GM21515 (cell line): ENCODE measurements around the gene MYO1A.
"Not testable (repeated sequence)": the region's sequence is repeated elsewhere in the genome, so short reads cannot be mapped to it uniquely, and the experiment has no call there.

ENCODE experiments used
- ATAC-seq: cut with Tn5 transposase; IDR thresholded peaks from one replicate; pipeline ENCODE4 v1.9.1; 2021; ENCODE audit not compliant: unreplicated experiment

Gene MYO1A

GRCh38 chr12:57048423-57049118 is 1.4 kb downstream of the MYO1A start:
- ATAC-seq: no peak

GRCh38 chr12:57047981-57048380 is 1.9 kb downstream of the MYO1A start:
- no peak for ATAC-seq

- ATAC-seq: no peak
Observed at GRCh38 chr12:57046947-57047890, 2.7 kb downstream of the MYO1A start.

GRCh38 chr12:57046086-57046791 is 3.7 kb downstream of the MYO1A start:
- ATAC-seq: no peak

- ATAC-seq: no peak
Observed at GRCh38 chr12:57044889-57045288, 5.0 kb downstream of the MYO1A start.

GRCh38 chr12:57044468-57044867 is 5.5 kb downstream of the MYO1A start:
- ATAC-seq: no peak

GRCh38 chr12:57042695-57043094 is 7.2 kb downstream of the MYO1A start:
- ATAC-seq: no peak

- ATAC-seq: no peak
Observed at GRCh38 chr12:57040750-57041149, 9.2 kb downstream of the MYO1A start.

- ATAC-seq: no peak
Observed at GRCh38 chr12:57040211-57040610, 9.7 kb downstream of the MYO1A start.

- ATAC-seq: no peak
Observed at GRCh38 chr12:57039016-57039798, 10.7 kb downstream of the MYO1A start.

- ATAC-seq: no peak
Observed at GRCh38 chr12:57037264-57037663, 12.7 kb downstream of the MYO1A start.

GRCh38 chr12:57033431-57033830 is 16.5 kb downstream of the MYO1A start:
- no peak for ATAC-seq

- no peak for ATAC-seq
Observed at GRCh38 chr12:57031789-57032188, 18.1 kb downstream of the MYO1A start.

- no peak for ATAC-seq
Observed at GRCh38 chr12:57031138-57031725, 18.7 kb downstream of the MYO1A start.

- ATAC-seq: no peak
Observed at GRCh38 chr12:57029457-57029856, 20.5 kb downstream of the MYO1A start.

- no peak for ATAC-seq
Observed at GRCh38 chr12:57027805-57028153, 22.1 kb downstream of the MYO1A start.

GRCh38 chr12:57027011-57027804 is 22.7 kb downstream of the MYO1A start:
- ATAC-seq: no peak

- no peak for ATAC-seq
Observed at GRCh38 chr12:57025196-57025595, 24.7 kb downstream of the MYO1A start.

- ATAC-seq: not testable (repeated sequence)
Observed at GRCh38 chr12:57022324-57022723, 27.6 kb downstream of the MYO1A start.
